HG02884 (cell line): ENCODE measurements around the gene NPFFR1.

Experiments
- ATAC-seq: cut with Tn5 transposase; IDR thresholded peaks from one replicate; pipeline ENCODE4 v1.9.1; 2021; ENCODE audit warnings: mild to moderate bottlenecking, moderate library complexity; ENCODE audit not compliant: unreplicated experiment

Gene NPFFR1

DNA sequence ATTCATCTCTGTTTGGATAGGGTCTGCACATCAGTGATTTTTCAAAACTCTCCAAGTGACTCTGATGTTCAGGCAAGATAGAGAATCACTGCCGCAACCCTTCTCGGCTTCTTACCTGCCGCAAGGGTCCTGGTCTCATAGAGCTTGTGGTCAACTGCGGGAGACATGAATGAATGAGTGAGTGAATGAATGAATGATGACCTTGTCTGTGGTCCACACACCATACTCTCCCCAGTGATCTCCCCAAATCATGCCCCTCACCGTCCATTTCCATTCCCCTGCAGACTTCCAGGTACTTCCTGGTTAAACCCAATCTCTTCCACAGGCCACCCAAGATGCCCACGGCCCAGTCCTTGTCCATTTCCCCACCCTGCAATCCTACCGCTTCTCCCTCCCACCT, 5.9 kb upstream of the NPFFR1 start:
- ATAC-seq = no peak

DNA sequence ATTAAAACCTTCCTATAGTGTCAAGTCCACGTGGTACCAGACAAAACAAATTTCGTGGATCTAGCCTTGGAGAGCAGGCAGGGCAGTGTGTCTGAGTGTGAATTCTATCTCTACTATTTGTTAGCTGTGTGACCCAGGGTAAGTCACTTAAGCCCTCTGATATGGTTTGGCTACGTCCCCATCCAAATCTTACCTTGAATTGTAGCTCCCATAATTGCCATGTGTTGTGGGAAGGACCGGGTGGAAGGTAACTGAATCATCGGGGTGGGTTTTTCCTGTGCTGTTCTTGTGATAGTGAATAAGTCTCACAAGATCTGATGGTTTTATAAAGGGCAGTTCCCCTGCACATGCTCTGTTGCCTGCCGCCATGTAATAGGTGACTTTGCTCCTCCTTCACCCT, 2.8 kb upstream of the NPFFR1 start:
- no peak for ATAC-seq

DNA sequence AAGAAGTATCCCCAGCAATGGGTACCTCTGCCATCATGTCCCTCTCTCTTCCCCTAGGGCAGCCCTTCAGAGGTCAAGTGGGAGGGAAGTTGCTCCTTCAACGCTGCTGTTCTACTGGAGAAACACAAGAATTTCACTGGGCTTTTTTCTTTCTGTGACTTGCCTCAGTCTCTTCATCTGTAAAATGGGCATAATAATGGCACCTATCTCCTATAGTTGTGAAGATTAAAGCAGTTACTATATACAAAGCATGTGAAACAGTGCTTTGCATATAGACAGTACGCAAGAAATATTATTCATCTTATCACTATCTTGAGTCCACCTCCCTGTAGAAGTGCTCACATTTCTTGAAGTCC, 1.6 kb upstream of the NPFFR1 start:
- ATAC-seq = no peak

DNA sequence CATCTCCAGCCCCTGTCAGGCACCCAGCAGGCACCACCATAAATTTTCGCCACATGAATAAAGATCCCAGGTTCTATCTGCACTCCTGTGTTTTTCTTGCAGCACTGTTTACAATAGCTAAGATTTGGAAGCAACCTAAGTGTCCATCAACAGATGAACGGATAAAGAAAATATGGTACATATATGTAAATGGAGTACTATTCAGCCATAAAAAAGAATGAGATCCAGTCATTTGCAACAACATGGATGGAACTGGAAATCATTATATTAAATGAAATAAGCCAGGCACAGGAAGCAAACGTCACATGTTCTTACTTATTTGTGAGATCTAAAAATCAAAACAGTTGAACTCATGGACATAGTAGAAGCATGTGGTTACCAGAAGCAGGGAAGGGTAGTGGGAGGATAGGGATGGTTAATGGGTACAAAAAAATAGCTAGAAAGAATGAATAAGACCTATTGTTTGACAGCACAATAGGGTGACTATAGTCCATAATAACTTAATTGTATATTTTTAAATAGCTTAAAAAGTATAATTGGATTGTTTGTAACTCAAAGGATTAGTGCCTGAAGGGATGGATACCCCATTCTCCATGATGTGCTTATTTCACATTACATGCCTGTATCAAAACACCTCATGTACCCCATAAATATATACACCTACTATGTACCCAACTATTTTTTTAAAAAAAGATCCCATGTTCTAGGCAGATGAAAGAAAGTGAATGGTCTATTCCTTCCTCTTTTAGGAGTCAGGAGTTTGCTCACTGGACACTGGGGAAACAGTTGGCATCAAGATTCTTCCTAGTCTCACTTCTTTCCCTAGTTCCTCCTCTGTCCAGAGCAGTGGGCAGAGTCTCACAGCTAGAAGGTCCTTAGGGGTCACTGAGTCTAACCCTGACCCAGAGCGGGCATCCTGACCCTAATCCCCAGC, 1.0 kb upstream of the NPFFR1 start:
- no peak for ATAC-seq

DNA sequence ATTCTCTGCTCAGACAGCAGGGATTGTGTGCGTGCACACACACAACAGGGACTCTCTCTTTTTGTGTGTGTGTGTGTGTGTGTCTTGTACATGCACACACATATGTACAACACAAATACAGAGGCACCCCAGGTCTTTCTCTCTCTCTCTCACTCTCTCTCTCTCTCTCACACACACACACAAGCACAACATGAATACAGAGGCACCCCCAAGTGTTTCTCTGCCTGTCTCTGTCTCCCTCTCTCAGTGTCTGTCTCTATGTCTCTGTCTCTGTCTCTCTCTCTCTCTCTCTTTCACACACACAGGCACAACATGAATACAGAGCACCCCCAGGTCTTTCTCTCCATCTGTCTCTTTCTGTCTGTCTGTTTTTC, 746 bp downstream of the NPFFR1 start:
- ATAC-seq = no peak

DNA sequence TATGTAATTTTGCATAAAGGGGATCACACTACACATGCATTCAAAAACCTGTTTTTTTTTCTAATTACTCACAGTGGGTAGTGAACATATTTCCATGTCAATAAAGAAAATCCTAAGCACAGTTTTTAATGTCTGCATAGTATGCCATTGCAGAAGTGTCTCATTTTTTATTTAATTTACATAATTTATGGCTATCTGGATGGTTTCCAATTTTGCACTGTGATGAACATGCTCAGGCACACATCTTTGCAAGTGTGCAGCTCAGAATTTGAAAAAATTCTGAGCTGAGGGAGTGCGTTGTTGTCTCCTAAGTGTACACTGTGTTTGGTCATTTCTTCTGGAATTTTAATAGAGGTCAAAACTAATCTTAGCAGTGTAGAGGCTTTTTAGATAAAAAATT, 2.2 kb downstream of the NPFFR1 start:
- no peak for ATAC-seq

DNA sequence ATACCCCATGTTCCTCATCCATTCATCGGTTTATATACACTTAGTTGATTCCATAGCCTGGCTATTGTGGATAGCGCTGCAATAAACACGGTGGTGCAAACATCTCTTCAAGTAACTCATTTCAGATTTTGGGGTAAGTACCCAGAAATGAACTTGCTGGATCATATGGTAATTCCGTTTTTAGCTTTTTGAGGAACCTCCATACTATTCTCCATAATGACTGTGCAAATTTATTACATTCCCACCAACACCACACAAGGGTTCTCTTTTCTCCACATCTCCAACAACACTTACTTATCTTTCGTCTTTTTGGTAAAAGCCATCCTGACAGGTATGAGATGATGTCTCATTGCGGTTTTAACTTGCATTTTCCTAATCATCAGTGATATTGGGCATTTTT, 3.7 kb downstream of the NPFFR1 start:
- no peak for ATAC-seq

DNA sequence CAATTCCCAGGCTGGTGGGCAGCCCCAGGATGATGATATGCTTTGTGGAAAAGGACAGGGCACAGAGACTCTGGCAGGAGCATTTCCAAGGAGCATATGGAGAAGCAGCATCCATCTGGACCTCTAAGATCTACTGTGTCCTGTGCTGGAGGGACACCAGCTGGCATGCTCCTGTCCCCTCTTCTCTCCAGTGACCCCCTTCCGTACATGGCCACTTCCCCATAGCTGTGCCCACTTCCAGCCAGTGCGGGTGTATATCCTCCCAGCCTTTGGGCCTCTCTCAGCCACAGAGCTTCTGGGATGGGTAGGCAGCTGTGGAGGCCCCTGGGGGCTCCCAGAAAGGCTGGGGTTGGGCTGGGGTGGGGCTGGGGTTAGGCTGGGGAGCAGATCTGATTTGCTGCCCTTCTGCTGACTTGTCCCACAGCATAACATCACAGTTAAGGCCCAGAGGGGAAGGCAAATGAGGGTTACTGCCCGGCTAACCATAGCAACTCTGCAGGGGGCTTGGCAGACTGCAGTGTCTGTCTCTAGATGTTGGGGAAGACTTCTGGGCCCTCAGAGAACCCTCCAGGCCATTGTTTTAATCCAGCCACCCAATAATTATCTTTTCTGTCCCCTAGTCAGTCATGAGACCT, 6.3 kb downstream of the NPFFR1 start:
- ATAC-seq = no peak

DNA sequence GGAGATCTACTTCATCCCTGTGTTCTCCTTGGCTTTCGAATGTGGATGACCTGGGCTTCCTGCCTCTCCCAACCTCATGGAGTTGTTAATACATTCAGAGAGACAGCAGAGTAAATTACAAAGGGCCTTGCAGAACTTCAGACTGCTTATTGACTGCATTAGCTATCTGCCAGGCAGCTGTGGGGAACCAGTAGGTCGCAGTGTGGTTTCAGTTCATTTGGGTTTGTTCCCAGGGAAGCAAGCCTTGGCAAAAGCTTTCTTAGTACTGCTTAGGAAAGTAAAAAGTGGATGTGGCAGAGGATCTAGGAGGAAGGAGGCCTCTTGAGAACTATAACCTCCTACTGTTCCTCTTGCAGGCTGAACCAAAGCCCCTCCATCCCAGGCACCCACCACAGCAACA, 9.2 kb downstream of the NPFFR1 start:
- ATAC-seq = no peak

DNA sequence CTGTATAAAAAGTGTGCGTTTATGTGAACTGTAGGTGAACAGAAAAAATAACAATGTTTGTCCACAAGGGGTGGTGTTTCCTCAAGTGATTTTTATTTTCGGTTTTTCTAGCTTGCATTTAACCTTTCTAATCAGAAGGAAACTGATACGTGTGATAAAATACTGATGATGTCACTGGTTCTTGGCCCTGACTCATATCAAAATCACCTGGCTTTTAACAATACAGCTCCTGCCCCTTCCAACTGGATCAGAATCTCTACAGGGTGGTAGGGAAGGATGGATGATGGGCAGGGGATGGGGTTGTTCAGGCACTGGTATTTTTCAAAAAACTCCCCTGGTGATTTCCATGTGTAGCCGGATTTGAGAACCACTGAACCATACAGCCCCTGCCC, 10.9 kb downstream of the NPFFR1 start:
- ATAC-seq = peak; percentile 55

DNA sequence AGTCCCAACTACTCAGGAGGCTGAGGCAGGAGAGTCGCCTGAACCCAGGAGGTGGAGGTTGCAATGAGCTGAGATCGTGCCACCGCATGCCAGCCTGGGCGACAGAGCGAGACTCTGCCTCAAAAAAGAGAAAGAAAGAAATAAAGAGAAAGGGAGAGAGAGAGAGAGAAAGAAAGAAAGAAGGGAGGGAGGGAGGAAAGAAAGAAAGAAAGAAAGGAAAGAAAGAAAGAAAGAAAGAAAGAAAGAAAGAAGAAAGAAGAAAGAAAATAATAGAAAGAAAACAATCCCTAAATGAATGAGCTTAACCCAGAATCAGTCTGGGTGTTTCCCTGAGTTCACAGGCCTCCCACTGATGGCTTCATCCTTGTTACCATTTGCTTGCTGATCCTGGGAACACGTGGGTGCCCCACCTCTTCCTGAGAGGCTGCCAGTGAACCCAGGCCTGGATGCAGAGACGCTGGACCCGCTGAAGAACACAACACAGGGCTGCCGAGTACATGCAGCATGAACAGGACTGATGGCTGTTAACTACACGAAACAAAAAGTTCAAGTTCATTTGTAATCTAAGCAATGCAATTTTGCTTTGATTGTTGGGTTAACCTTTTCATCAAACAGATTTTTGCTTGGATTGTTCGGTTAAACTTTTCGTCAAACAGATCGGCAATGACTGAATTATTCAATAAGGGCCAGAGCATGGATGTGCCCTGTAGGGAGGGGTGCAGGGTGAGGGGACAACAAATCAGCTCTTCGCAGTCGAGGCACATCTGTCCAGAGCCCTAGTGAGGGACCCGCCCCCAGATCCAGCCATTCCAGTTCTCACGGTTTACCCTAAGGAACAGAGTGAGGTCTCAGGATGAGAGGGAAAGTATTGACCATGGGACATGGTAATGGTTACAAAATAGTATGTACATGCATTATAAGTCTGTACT, 11.5 kb downstream of the NPFFR1 start:
- ATAC-seq = no peak

DNA sequence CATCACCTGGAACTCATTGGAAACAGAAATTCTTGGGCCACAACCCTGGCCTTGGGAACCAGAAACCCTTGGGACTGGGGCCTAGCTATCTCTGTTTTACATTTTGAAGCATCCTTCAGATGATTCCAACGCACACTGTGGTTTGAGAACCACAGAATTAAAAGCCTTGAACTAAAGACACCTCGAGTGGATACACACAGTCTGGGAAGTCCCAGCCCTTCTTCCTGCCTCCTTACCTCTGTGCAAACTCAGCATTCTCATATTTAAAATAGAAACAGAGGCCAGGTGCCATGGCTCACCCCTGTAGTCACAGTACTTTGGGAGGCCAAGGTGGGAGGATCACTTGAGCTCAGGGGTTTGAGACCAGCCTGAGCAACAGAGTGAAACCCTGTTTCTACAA, 12.9 kb downstream of the NPFFR1 start:
- ATAC-seq = no peak

DNA sequence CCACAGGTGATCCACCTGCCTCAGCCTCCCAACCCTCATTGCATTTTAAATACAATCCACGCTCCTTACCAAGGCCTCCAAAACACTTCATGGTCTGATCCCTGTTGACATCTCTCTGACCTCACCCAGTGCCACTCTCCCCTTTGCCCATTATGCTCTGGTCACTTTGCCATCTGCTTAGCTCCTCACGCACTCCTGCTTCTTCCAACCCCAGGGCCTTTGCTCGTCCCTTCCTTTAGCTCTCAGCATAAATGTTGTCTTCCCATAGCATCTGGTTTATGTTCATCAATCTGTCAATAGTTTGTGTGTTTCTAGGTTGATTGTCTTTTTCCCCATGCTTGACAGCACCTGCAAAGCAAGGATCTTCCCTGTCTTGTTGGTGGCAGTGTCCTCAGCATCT, 14.1 kb downstream of the NPFFR1 start:
- no peak for ATAC-seq

DNA sequence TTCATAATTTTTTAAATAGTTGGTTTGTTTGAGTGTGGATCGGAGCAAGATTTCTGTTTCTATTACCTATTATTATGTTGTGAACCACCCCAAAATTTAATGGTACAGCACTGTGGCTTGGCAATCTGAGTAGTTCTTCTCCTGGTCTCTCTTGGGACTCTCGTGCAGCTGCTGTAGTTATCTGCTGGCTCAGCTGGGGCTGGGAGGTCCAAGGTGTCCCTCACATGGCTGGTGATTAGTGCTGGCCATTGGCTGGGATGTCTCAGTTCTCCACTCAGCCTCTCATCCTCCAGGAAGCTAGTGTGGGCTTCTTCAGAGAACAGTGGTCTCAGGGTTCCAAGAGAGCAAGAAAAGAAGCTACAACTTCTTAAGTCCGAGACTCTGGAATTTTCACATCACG, 15.4 kb downstream of the NPFFR1 start:
- no peak for ATAC-seq

DNA sequence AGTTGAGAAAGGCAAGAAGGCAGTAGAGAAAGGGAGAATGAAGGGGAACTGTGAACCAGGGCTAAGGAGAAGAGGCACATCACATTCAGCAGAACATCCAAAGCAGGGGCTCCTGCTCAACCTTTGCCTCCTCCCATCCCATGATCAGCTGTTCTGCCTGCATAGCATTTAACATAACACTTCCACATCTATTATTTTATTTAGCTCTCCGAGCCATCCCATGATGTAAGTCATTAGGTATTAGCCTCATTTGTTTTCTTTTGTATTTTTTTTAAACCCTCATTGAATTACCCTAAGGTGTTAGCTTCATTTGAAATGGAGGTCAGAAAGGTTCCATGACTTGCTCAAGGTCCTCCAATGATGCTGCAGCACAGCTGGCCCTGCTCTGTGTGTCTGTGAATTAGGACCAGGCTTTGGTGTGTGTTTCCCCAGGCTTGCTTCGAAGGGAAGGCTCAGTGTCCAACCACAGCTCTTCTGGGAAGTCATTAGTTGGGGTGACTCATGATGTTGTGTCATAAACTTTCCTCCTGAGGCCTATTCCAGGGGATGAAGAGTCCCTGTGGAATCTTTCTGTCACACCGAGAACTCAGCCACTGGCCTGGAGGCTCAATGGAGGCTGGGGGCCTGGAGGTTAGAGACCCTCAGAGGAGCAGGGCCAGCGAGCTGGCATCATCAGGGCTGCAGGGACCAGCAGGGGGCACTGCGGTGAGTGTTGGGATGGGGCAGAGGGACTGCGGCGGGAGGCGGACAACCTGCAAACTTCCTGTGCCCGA, 16.5 kb downstream of the NPFFR1 start:
- ATAC-seq = no peak

DNA sequence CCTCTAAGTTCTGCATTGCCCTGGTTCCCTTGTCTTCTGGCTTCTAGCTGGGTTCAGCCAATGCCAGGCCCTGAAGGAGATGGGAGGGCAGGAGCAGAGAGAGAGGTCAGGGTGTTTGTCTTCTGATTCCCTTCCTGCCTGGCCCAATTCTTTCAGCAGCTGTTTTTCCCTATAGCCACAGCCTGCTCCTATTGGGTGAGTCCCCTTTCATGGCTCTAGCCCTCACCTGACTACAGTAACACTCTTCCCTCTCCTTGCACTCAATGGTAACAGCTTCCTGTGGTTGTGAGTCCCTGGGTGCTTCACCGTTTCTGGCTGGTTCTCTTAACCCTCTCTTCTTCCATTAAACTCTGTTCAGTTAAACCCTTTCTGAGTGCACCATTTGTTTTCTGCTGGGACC, 17.1 kb downstream of the NPFFR1 start:
- ATAC-seq = no peak

DNA sequence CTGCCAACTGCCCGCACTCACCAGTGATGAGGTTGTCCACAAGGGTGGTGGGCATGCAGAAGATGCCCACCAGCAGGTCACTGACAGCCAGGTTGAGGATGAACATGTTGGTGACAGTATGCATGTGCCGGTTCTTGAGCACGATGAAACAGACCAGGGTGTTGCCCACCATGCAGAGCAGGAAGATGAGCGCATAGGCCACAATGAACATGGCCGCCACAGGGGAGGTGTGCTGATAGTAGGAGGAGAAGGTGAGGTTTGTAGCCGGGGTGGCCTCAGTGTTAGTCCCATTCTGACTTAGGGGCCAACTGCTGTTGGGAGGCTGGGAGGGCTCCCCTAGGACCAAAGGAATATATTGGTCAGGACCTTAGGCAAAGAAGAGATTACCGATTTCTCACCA, 17.7 kb downstream of the NPFFR1 start:
- no peak for ATAC-seq

DNA sequence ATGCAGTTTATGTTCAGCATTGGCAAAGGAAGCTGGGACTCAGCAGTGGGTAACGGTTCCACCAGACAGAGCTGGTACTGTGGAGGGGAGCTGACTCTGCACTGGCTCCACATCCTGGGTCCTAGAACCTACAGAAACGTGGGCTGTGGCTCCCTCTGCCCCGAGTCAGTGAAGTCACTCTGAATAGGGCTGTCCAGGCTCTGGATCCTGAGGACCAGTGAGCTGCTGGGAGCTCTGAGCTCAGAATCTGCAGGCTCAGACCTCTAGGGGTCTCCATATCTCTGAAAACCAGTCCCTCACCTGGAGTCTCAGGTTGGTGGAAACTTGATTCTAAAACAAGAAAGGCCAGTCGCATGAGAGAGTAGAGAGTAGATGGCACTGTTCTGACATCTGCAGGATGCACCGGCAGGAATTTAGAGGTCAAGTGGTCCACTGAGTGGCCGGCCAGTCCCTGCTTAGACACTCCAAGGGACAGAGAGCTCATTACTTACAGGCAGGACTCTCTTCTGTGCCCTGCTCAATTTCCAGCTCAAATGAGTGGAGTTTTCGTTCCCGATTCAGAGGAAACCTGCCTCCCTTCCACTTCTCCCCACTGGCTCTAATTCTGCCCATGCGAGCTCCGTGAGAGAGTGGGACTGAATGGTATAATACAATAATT, 18.6 kb downstream of the NPFFR1 start:
- ATAC-seq = no peak

DNA sequence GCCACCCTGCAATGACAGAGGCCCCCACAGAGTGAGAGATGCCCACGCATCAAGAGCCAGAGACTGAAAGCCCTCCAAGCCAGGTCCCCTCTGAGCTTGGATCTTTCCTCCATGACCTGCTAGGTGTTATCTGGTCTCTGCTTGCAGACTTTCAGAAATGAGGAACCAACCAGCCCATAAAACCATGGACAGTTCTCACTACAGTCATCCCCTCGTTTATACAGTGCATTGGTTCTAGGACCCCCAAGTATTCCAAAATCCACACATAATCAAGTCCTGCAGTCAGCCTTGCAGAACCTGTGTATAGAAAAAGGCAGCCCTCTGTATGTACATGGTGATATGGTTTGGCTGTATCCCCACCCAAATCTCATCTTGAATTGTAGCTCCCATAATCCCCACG, 23.1 kb downstream of the NPFFR1 start:
- no peak for ATAC-seq

DNA sequence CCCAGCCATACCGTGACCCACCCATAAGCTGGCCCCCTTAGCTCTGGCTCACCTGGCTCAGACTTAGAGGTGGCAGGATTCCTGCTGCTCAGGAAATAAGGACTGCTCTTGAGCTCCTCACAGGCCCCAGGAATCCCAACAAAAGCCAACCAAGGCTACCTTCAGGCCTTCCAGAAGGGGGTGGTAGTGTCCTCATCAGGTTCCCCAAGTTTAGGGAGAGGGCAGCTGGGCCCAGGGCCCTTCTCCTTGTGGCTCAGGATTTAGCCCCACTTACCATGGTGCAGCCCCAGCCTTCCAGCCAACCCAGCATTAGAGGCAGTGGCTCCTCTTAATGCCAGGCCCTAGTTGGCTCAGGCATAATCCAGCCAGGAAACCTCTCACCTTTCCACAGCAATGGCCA, 23.5 kb downstream of the NPFFR1 start:
- no peak for ATAC-seq
